Osteocyte (in vitro differentiated cells): ENCODE measurements around the gene TMEM44. TPM values are rescaled to one million over a fixed set of nuclear protein-coding genes. Genes with fewer than 3 reads are reported as not detected.

Source experiments
- DNase-seq: peaks from one replicate; pipeline ENCODE4 v3.0.0; 2021; ENCODE audit warnings: mixed read lengths; ENCODE audit not compliant: unreplicated experiment; ENCODE audit errors: extremely low spot score
- H3K27ac Mint-ChIP-seq: one replicate; pipeline ENCODE4 v1.8.0; 2021; ENCODE audit warnings: mild to moderate bottlenecking, mixed read lengths; ENCODE audit not compliant: unreplicated experiment
- H3K27me3 Mint-ChIP-seq: one replicate; pipeline ENCODE4 v1.8.0; 2021; ENCODE audit warnings: mixed read lengths; ENCODE audit not compliant: unreplicated experiment
- H3K36me3 Mint-ChIP-seq: one replicate; pipeline ENCODE4 v1.8.0; 2021; ENCODE audit warnings: mixed read lengths; ENCODE audit not compliant: unreplicated experiment
- H3K4me1 Mint-ChIP-seq: one replicate; pipeline ENCODE4 v1.8.0; 2021; ENCODE audit warnings: mixed read lengths; ENCODE audit not compliant: unreplicated experiment
- H3K4me3 Mint-ChIP-seq: one replicate; pipeline ENCODE4 v1.8.0; 2021; ENCODE audit warnings: mild to moderate bottlenecking, moderate library complexity, mixed read lengths; ENCODE audit not compliant: unreplicated experiment
- H3K9me3 Mint-ChIP-seq: one replicate; pipeline ENCODE4 v1.8.0; 2021; ENCODE audit warnings: mixed read lengths; ENCODE audit not compliant: unreplicated experiment
- CTCF ChIP-seq: fragments of 200-600 bp; sonication (generic); IDR thresholded peaks from 2 replicates; pipeline ENCODE4 v1.5.0; 2021; ENCODE audit warnings: antibody characterized with exemption, mild to moderate bottlenecking, moderate library complexity
- total RNA-seq: library from RNA; stranded (reverse); gene quantifications from 2 replicates; pipeline ENCODE4 v1.2.1, GENCODE V29; 2021

The TMEM44 gene
- total RNA-seq, 1 donor from 2014 or later, result 27.9 TPM

- Mint-ChIP-seq H3K27ac (no peak overlapping the region), H3K9me3 (no peaks in the 10 kb centered on the region), H3K4me1 (peaks cover 14% of the 10 kb centered on the region), H3K36me3 (no peaks in the 10 kb centered on the region), H3K4me3 (no peak overlapping the region), H3K27me3 (no peaks in the 10 kb centered on the region)
- no peak for TF ChIP-seq CTCF
- DNase-seq, result no peak
Measured at GRCh38 chr3:194540274-194540905, 92.8 kb downstream of the TMEM44 start.

DNA sequence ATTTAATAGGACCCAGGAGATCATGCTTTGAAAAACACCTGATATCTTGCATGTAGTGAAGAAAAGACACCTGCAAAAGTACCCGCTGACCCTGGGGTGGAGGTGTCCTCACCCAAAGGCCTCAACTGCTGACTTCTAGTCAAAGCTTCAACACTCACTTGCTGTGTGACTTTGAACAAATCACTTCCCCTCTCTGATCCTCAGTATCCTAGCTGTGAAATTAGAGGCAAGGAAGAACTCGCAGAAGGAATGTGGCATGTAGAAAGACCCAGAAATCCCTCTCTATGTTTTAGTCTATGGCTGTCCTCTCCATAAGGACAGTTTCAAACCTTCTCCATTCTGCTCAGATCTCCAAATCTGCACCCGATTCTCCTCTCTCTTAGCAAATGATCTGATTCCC is 93.7 kb downstream of the TMEM44 start:
- peaks cover 14% of the 10 kb centered on the region for H3K4me1 Mint-ChIP-seq
- no peak overlapping the region for H3K27ac Mint-ChIP-seq
- H3K9me3 Mint-ChIP-seq, result peaks cover under 1% of the 10 kb centered on the region
- TF ChIP-seq CTCF, result no peak
- no peaks in the 10 kb centered on the region for H3K27me3 Mint-ChIP-seq
- no peaks in the 10 kb centered on the region for H3K36me3 Mint-ChIP-seq
- no peak for DNase-seq
- H3K4me3 Mint-ChIP-seq, result no peak overlapping the region

DNA sequence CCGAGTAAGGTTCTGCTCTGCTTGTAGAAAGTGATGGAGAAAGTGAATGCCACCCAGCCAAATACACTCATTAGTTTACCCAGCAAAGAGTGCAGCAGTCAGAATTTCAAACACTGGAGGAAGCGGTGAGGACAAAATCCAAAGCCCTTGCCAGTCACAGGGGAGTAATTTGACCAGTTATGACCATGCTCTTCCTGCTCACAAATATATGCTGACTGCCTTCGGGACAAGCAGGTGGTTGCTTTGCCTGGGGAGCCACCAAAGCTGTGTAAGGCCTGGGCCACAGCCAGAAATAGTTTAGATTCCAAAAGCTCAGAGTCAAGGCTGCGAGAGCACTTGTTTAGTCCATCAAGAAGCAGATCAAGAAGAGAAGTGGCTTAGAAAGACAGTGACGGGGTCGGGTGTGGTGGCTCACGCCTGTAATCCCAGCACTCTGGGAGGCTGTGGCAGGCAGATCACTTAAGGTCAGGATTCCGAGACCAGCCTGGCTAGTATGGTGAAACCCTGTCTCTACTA is 95.4 kb downstream of the TMEM44 start:
- no peak for TF ChIP-seq CTCF
- peak overlapping the region; percentile 63 for H3K27ac Mint-ChIP-seq
- DNase-seq, result no peak
- peaks cover 9% of the 10 kb centered on the region for H3K9me3 Mint-ChIP-seq
- H3K4me1 Mint-ChIP-seq, result peaks cover 14% of the 10 kb centered on the region
- no peaks in the 10 kb centered on the region for H3K27me3 Mint-ChIP-seq
- H3K4me3 Mint-ChIP-seq, result no peak overlapping the region
- peaks cover 5% of the 10 kb centered on the region for H3K36me3 Mint-ChIP-seq

Other genes starting within 250 kb of the TMEM44 start
- 0.10 TPM in 1 of 2 replicates, not detected in the other for gene GP5, start 234.2 kb downstream of the TMEM44 start, total RNA-seq
- 59.7 and 63.1 TPM in 2 replicates for gene ATP13A3, start 146.4 kb downstream of the TMEM44 start, total RNA-seq
- 29.7 and 33.3 TPM in 2 replicates for gene LSG1, start 38.8 kb upstream of the TMEM44 start, total RNA-seq
- 38.2 and 38.6 TPM in 2 replicates for gene FAM43A, start 52.5 kb upstream of the TMEM44 start, total RNA-seq